ENCODE results near the gene AMBN.
"Not testable (repeated sequence)": the region's sequence is repeated elsewhere in the genome, so short reads cannot be mapped to it uniquely, and the experiment has no call there.

Gene AMBN

DNA sequence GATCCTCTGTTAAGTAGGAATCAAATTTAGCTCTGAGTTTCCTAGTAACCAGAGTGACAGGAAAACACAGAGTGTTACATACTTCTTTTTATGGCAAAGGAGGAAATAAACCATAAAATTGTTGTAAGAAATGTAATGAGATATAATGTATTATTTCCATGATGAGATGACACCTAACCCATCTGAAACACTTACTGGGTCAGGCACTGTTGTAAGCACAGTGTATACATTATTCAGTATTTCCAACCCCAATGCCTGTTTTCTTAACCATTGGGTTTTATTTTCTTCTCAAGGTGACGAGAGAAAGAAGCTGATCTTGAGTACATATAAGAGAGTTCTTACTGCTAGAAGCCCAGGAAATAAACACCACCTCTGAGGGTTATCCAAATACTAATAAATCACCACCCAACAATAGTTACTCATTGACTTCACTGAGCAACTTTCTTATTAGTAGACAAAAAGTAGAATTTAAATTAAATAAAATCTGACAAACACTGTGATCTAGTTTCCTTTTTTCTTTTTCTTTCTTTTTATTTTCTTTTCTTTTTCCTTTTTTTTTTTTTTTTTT is 32.3 kb downstream of the AMBN start:
- Histone ChIP-seq H3K27me3 (ENCODE audit: low read depth) (no peaks in the 10 kb centered on the region), H3K9me3 (no peaks in the 10 kb centered on the region), H3K36me3 (replicated peaks) (no peaks in the 10 kb centered on the region), H3K4me3 (no peak overlapping the region), H3K4me1 (no peaks in the 10 kb centered on the region)
- no peak for DNase-seq (ENCODE audit: low spot score in 2 of 2)
- in situ Hi-C loops (cut with MboI; ENCODE audit: low sequenced_read_pairs), result no loop called here

DNA sequence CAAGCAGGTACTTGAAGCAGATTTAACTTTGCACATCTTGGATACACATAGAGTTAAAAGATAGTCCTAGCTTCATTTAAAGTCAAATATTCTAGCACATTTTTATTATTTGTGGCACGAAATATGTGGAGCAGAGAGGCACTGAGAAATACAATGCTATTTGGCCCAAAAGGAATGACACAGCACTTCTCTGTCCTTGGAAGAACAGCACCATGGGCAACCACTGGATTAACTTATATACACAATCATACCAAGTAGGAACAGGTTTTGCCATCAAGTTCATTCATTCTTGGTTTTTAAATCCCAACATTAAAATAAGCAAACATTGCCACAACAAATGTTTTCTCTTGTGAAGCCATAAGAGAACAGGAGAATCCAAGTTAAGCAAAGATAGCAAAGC is 35.6 kb downstream of the AMBN start:
- no peaks in the 10 kb centered on the region for H3K4me1 ChIP-seq
- H3K4me3 ChIP-seq, result no peak overlapping the region
- in situ Hi-C loops (cut with MboI; ENCODE audit: low sequenced_read_pairs), result no loop called here
- H3K9me3 ChIP-seq, result no peaks in the 10 kb centered on the region
- DNase-seq (ENCODE audit: low spot score in 2 of 2), result no peak
- H3K36me3 ChIP-seq (replicated peaks), result no peaks in the 10 kb centered on the region
- no peaks in the 10 kb centered on the region for H3K27me3 ChIP-seq (ENCODE audit: low read depth)

DNA sequence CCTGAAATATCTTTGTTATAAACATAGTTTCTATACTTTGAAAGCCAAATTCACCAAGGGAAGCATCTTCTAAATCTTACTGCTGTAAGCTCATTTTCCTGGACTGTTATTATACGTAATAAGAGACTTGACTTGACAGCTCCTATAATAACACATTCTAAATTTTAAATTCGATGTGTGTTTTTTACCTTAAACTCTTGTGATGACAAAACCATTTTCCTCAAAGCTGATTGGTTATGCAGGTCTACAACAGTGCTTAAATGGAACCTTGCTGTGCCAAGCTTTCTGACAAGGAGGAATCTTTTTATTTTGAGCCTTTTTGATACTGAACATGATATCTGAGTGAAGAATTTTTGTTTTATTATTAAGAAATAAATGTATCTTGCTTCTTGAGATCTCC is 36.4 kb downstream of the AMBN start, which contains the start of gene ENAM:
TSS of gene ENAM (plus strand) at position 301 of the 400 bp plus-strand sequence. CDS start 757 bp downstream, outside the sequence.
- DNase-seq (ENCODE audit: low spot score in 2 of 2), result no peak
- Histone ChIP-seq H3K36me3 (replicated peaks) (no peaks in the 10 kb centered on the region), H3K27me3 (ENCODE audit: low read depth) (no peaks in the 10 kb centered on the region), H3K4me3 (no peak within 1 kb of the TSS), H3K9me3 (no peaks in the 10 kb centered on the region), H3K4me1 (no peaks in the 10 kb centered on the region)
- in situ Hi-C loops (cut with MboI; ENCODE audit: low sequenced_read_pairs), result no loop called here

DNA sequence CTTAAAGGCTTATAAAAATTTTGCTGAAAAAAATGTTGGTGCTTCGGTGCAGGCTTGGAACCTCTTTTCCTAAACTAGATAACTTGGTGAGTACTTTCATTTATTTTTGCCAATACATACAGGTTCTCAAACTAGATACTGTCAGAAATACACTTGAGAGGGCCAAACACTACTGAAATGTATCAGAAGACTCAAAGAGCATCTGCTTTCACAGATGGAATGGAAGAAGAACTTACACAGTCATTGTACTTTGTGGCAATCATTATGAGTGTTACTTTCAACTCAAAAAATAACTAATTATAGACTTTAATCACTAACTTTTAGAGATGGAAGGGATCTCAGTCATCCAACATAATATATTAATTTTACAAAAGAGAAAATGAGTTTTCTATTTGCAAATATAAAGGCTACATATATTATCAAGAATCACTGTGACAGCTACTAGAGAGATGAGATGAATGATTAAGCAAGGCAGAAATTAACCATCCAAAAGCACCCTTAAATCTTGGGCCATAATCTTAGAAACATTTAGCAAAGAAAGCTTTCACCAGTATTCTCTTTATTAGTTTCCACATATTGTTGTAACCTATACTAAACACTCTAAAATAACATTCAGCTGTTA is 37.5 kb downstream of the AMBN start:
- Histone ChIP-seq H3K4me3 (no peak overlapping the region), H3K27me3 (ENCODE audit: low read depth) (no peaks in the 10 kb centered on the region), H3K36me3 (replicated peaks) (no peaks in the 10 kb centered on the region), H3K9me3 (no peaks in the 10 kb centered on the region), H3K4me1 (no peaks in the 10 kb centered on the region)
- DNase-seq (ENCODE audit: low spot score in 2 of 2), result no peak
- in situ Hi-C loops (cut with MboI; ENCODE audit: low sequenced_read_pairs), result no loop called here

DNA sequence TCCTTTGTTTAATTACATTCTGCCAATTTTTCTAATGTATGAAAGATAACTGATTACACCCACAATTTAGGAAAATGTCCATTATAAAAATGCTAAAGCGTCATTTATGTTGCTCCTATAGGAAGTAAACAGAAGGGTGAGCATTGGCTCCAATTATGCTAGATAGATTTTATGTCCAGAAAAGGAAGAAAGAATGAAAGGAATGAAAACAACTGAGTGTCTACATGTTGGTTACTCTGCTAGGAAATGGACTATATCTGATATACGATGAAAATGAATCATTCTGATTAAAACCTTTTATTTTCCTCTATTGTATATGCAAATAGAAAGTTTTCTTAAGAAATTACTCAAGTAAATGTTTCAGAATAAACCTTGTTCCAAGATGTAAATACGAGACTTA is 38.1 kb downstream of the AMBN start:
- Histone ChIP-seq H3K4me3 (no peak overlapping the region), H3K9me3 (no peaks in the 10 kb centered on the region), H3K4me1 (no peaks in the 10 kb centered on the region), H3K27me3 (ENCODE audit: low read depth) (no peaks in the 10 kb centered on the region), H3K36me3 (replicated peaks) (no peaks in the 10 kb centered on the region)
- in situ Hi-C loops (cut with MboI; ENCODE audit: low sequenced_read_pairs), result no loop called here
- no peak for DNase-seq (ENCODE audit: low spot score in 2 of 2)

DNA sequence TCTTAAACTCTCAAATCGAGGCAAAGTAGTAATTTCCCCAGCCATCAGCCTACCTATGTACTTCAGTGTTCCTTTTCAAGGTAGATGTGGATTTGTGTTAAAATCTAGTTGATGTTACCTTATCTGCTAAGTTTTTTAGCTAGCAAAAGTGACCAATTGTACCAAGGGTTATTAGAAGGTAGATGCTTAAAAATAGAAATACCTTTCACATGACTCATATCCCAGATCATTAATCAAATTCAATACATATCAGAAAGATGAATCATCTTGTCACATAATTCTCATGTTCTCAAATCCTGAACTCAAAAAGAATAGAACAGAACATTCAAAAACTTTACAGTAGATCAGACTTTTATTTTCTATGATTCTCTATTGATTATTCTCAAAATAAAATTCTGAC is 40.0 kb downstream of the AMBN start:
- Histone ChIP-seq H3K36me3 (replicated peaks) (no peaks in the 10 kb centered on the region), H3K4me1 (no peaks in the 10 kb centered on the region), H3K4me3 (no peak overlapping the region), H3K9me3 (no peaks in the 10 kb centered on the region), H3K27me3 (ENCODE audit: low read depth) (no peaks in the 10 kb centered on the region)
- DNase-seq (ENCODE audit: low spot score in 2 of 2), result no peak
- in situ Hi-C loops (cut with MboI; ENCODE audit: low sequenced_read_pairs), result no loop called here

DNA sequence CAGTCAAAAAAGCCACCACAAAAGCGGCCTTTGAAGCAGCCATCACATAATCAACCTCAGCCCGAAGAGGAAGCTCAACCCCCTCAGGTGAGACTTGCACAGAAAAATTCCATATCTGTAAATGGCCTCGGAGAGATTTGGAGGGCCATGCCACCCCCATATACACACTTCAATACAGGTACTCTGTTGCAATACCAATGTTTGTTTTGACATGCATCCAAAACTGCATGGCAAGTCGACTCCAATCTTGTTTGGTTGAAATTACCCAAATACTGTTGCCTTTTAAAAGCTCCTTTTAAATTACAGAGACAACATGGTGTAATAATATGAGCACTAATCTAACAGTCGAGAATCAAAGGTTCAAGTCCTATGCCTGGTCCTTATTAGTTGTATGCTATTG is 42.4 kb downstream of the AMBN start:
- DNase-seq (ENCODE audit: low spot score in 2 of 2), result no peak
- H3K4me1 ChIP-seq, result no peaks in the 10 kb centered on the region
- in situ Hi-C loops (cut with MboI; ENCODE audit: low sequenced_read_pairs), result no loop called here

DNA sequence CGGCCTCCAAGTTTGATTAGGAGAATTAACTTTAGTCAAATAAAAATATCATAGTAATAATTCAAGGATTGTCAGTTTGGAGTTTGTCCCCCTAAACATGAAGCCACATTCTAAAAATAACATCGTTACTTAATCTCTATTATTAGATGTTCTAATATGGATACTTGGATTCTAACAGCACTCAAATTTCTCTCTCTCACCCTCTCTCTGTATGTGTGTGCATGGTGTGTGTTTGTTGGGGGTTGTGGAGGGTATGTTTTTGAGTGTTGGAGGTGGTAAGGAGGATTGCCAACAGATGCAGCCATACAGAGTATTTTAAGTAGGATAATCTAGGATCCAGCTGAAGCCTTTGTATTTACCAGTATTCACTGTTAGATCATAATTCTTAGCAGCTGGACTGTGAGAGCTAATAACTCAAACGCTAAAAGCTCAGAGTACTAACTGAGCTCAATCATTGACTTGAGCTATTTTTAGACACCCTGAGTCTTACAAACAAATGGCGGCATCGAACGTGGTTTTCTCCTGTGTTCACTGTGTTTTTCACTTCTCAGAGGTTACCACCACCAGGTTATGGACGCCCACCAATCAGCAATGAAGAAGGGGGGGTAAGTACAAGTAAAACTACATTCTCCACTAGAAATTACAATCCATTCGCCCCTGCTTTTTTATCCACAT is 45.3 kb downstream of the AMBN start:
- no peak for DNase-seq (ENCODE audit: low spot score in 2 of 2)
- Histone ChIP-seq H3K4me3 (no peak overlapping the region), H3K9me3 (no peaks in the 10 kb centered on the region), H3K27me3 (ENCODE audit: low read depth) (no peaks in the 10 kb centered on the region), H3K36me3 (replicated peaks) (no peaks in the 10 kb centered on the region), H3K4me1 (no peaks in the 10 kb centered on the region; the same call in 1 of the 2 replicates)
- in situ Hi-C loops (cut with MboI; ENCODE audit: low sequenced_read_pairs), result no loop called here

More for the DNA sequence above, 42.4 kb downstream of the AMBN start:
- no peaks in the 10 kb centered on the region for H3K9me3 ChIP-seq
- no peaks in the 10 kb centered on the region for H3K27me3 ChIP-seq (ENCODE audit: low read depth)
- no peak overlapping the region for H3K4me3 ChIP-seq
- no peaks in the 10 kb centered on the region for H3K36me3 ChIP-seq (replicated peaks)

DNA sequence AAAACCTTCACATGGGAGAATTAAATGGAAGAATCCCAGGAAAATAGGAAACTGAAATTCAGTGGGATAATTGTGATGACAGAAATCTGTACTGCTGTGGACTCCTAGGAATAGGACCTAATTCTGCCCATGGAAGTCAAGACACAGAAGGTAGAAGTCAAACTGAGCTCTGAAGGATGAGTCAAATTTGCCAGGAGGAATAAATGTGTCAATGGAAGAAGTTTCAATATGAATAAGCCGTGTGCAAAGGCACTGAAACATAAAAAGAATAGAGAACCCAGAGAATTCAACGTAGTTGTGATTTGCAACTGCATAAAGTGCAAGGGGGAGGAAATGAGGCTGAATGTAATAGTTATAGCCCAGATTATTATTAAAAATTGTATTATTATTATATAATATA is 48.1 kb downstream of the AMBN start:
- Histone ChIP-seq H3K4me3 (no peak overlapping the region), H3K36me3 (replicated peaks) (no peaks in the 10 kb centered on the region), H3K4me1 (no peaks in the 10 kb centered on the region; the same call in 1 of the 2 replicates), H3K27me3 (ENCODE audit: low read depth) (no peaks in the 10 kb centered on the region), H3K9me3 (no peaks in the 10 kb centered on the region)
- in situ Hi-C loops (cut with MboI; ENCODE audit: low sequenced_read_pairs), result no loop called here
- no peak for DNase-seq (ENCODE audit: low spot score in 2 of 2)

DNA sequence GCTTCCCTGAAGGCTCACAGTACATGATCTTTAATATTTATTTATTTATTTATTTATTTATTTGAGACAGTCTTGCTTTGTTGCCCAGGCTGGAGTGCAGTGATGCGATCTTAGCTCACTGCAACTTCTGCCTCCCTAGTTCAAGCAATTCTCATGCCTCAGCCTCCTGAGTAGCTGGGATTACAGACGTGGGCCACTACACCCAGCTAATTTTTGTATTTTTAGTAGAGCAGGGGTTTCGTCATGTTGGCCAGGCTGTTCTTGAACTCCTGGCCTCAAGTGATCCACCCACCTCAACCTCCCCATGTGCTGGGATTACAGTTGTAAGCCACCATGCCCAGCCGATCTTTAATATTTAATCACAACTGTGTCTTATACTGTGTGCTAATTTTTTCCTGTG is 58.7 kb downstream of the AMBN start:
- DNase-seq (ENCODE audit: low spot score in 2 of 2); H3K9me3 ChIP-seq; H3K36me3 ChIP-seq (replicated peaks); H3K4me3 ChIP-seq; H3K27me3 ChIP-seq (ENCODE audit: low read depth); H3K4me1 ChIP-seq: not testable (repeated sequence)
- in situ Hi-C loops (cut with MboI; ENCODE audit: low sequenced_read_pairs), result loop anchor here (25.0 kb wide), 1 partner anchor 1062 kb away; no protein-coding TSS in a partner anchor

DNA sequence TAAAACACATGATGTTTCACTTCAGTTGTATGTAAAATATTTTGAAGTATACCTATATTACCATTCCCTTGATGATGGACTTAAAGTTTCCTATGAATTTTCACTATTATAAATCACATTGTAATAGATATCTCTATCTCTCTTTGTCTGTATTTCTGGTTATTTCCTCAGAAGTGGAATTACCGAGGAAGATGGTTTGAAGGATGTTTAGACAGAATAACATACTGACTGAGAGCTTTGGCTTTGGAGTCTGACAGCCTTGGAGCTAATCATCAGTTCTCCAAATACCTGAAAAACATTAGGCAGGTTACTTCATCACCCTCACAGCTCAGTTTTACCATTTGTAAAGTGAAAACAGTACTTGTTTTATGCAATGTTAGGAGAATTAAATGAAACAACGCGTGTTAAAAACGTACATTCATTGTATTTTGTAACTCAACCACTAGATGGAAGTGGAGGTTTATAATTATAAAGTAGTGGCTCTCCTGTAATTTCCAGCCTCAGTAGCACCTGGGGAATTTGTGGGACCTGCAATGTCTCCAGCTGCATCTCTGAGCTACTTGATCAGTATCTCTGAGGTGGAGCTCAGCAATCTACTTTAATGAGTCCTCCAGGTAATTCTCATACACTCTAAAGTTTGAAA is 59.9 kb downstream of the AMBN start:
- H3K4me1 ChIP-seq, result no peaks in the 10 kb centered on the region
- in situ Hi-C loops (cut with MboI; ENCODE audit: low sequenced_read_pairs), result loop anchor here (25.0 kb wide), 1 partner anchor 1060 kb away; no protein-coding TSS in a partner anchor
- H3K36me3 ChIP-seq (replicated peaks), result no peaks in the 10 kb centered on the region
- H3K27me3 ChIP-seq (ENCODE audit: low read depth), result peaks cover 13% of the 10 kb centered on the region
- no peak overlapping the region for H3K4me3 ChIP-seq
- DNase-seq (ENCODE audit: low spot score in 2 of 2), result peak in 1 of 2 experiments; percentile 37
- H3K9me3 ChIP-seq, result no peaks in the 10 kb centered on the region

DNA sequence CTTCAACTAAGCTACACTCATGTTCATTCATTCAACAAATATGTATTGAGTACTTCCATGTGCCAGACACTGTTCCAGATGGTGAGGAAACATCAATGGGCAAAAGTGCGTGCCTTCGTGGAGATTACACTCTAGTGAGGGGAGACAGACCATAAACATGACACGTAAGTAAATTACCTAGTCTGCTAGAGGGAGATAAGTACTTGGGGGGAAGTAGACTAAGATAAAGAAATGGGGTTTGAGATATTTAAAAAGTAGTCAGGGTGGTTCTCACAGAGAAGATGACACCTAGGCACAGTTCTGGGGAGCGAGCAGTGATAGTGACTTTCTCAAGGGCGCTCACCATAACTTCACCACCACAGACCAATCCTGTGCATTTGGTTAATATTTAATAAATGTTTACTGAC is 62.6 kb downstream of the AMBN start:
- no peaks in the 10 kb centered on the region for H3K36me3 ChIP-seq (replicated peaks)
- no peaks in the 10 kb centered on the region for H3K9me3 ChIP-seq
- H3K27me3 ChIP-seq (ENCODE audit: low read depth), result peaks cover 25% of the 10 kb centered on the region
- in situ Hi-C loops (cut with MboI; ENCODE audit: low sequenced_read_pairs), result loop anchor here (25.0 kb wide), 1 partner anchor 1058 kb away; no protein-coding TSS in a partner anchor
- DNase-seq (ENCODE audit: low spot score in 2 of 2), result no peak
- H3K4me3 ChIP-seq, result no peak overlapping the region
- no peaks in the 10 kb centered on the region for H3K4me1 ChIP-seq

All from HAP-1 (cell line).